GM21423 (cell line): ENCODE data around the gene CFHR1.
A peak's percentile ranks its signal among the peaks of the same experiment; 100 is the strongest.
"Not testable (repeated sequence)": the region's sequence is repeated elsewhere in the genome, so short reads cannot be mapped to it uniquely, and the experiment has no call there.

Experiments
- ATAC-seq: cut with Tn5 transposase; IDR thresholded peaks from one replicate; pipeline ENCODE4 v1.9.1; 2021; ENCODE audit warnings: mild to moderate bottlenecking, moderate library complexity; ENCODE audit not compliant: unreplicated experiment

CFHR1 gene

GRCh38 chr1:196819531-196819930, at the start of gene CFHR1:
TSS of gene CFHR1 (plus strand) at chr1:196819731. CDS start at chr1:196819845, 114 bp downstream.
- not testable (repeated sequence) for ATAC-seq

- ATAC-seq, result not testable (repeated sequence)
Measured at GRCh38 chr1:196769823-196770222, 49.7 kb upstream of the CFHR1 start.

GRCh38 chr1:196773713-196774112, 45.8 kb upstream of the CFHR1 start:
- ATAC-seq, result no peak

- ATAC-seq, result no peak
Measured at GRCh38 chr1:196774175-196774574, 45.4 kb upstream of the CFHR1 start.

GRCh38 chr1:196774603-196775002, 44.9 kb upstream of the CFHR1 start, which contains the start of gene CFHR3:
TSS of gene CFHR3 (plus strand) at chr1:196774840. CDS start at chr1:196774887, 47 bp downstream.
- peak; percentile 91 for ATAC-seq

GRCh38 chr1:196777603-196778002, 41.9 kb upstream of the CFHR1 start:
- ATAC-seq, result no peak

GRCh38 chr1:196779093-196779492, 40.4 kb upstream of the CFHR1 start:
- ATAC-seq, result no peak

- ATAC-seq, result not testable (repeated sequence)
Measured at GRCh38 chr1:196791252-196791651, 28.3 kb upstream of the CFHR1 start.

- ATAC-seq, result not testable (repeated sequence)
Measured at GRCh38 chr1:196794103-196794502, 25.4 kb upstream of the CFHR1 start.

- ATAC-seq, result no peak
Measured at GRCh38 chr1:196797891-196798290, 21.6 kb upstream of the CFHR1 start.

GRCh38 chr1:196801920-196802319, 17.6 kb upstream of the CFHR1 start:
- ATAC-seq, result not testable (repeated sequence)

- no peak for ATAC-seq
Measured at GRCh38 chr1:196808529-196809235, 10.8 kb upstream of the CFHR1 start.

- not testable (repeated sequence) for ATAC-seq
Measured at GRCh38 chr1:196817442-196817841, 2.1 kb upstream of the CFHR1 start.

GRCh38 chr1:196827860-196828259, 8.3 kb downstream of the CFHR1 start:
- ATAC-seq, result not testable (repeated sequence)

GRCh38 chr1:196849613-196850492, 30.3 kb downstream of the CFHR1 start:
- ATAC-seq, result not testable (repeated sequence)

- no peak for ATAC-seq
Measured at GRCh38 chr1:196856053-196856452, 36.5 kb downstream of the CFHR1 start.

GRCh38 chr1:196857188-196857587, 37.7 kb downstream of the CFHR1 start:
- ATAC-seq, result no peak

GRCh38 chr1:196858811-196859210, 39.3 kb downstream of the CFHR1 start:
- ATAC-seq, result no peak

GRCh38 chr1:196860323-196860884, 40.9 kb downstream of the CFHR1 start:
- no peak for ATAC-seq

- no peak for ATAC-seq
Measured at GRCh38 chr1:196861429-196861828, 41.9 kb downstream of the CFHR1 start.

GRCh38 chr1:196866974-196867373, 47.4 kb downstream of the CFHR1 start:
- ATAC-seq, result no peak
